Neural cell (in vitro differentiated cells): ENCODE results near the gene RABL3. TPM values are rescaled to one million over a fixed set of nuclear protein-coding genes. Genes with fewer than 3 reads are reported as not detected.

Experiments used
- H2AFZ ChIP-seq: fragments of 200-600, 300-800 bp; sonication (generic), shearing (Covaris generic); 2 replicates; pipeline ENCODE4 v1.6.0; 2014; ENCODE audit warnings: low read depth, mild to moderate bottlenecking, antibody characterized with exemption, low read length, moderate library complexity
- H3F3A ChIP-seq: fragments of 200-600 bp; shearing (Covaris generic); 2 replicates; pipeline ENCODE4 v1.6.1; 2016; ENCODE audit warnings: mild to moderate bottlenecking, moderate library complexity, mixed read lengths, antibody characterized with exemption, low read length; ENCODE audit not compliant: insufficient read depth, poor library complexity, severe bottlenecking
- H3K27ac ChIP-seq: fragments of 200-600, 300-800 bp; sonication (generic), shearing (Covaris generic); 2 replicates; pipeline ENCODE4 v1.5.1; 2014; ENCODE audit warnings: mild to moderate bottlenecking, low read length, moderate library complexity
- H3K27me3 ChIP-seq: fragments of 300-800, 200-600 bp; sonication (generic), shearing (Covaris generic); 2 replicates; pipeline ENCODE4 v1.6.0; 2014; ENCODE audit warnings: mild to moderate bottlenecking, low read depth, low read length, moderate library complexity; ENCODE audit not compliant: insufficient read depth
- H3K36me3 ChIP-seq: fragments of 300-800, 200-600 bp; sonication (generic), shearing (Covaris generic); 2 replicates; pipeline ENCODE4 v1.5.1; 2014; ENCODE audit warnings: mild to moderate bottlenecking, antibody characterized with exemption, low read length, moderate library complexity; ENCODE audit not compliant: insufficient read depth
- H3K4me2 ChIP-seq: fragments of 300-800, 200-600 bp; sonication (generic), shearing (Covaris generic); 2 replicates; pipeline ENCODE4 v1.6.0; 2014; ENCODE audit warnings: mild to moderate bottlenecking, low read length
- H3K4me3 ChIP-seq: fragments of 300-800, 200-600 bp; sonication (generic), shearing (Covaris generic); 2 replicates; pipeline ENCODE4 v1.5.1; 2014; ENCODE audit warnings: mild to moderate bottlenecking, low read length, moderate library complexity
- H3K79me2 ChIP-seq: fragments of 200-600 bp; shearing (Covaris generic); replicated peaks from 2 replicates; pipeline ENCODE4 v1.6.0; 2014; ENCODE audit warnings: mild to moderate bottlenecking, low read length, moderate library complexity; ENCODE audit not compliant: insufficient read depth
- H3K9ac ChIP-seq: fragments of 300-800, 200-600 bp; sonication (generic), shearing (Covaris generic); 2 replicates; pipeline ENCODE4 v1.6.1; 2016; ENCODE audit warnings: mild to moderate bottlenecking, low read length, mixed read lengths
- H3K9me2 ChIP-seq: fragments of 200-600 bp; shearing (Covaris generic); 2 replicates; pipeline ENCODE4 v1.6.1; 2016; ENCODE audit warnings: mild to moderate bottlenecking, low read length, mixed read lengths; ENCODE audit not compliant: insufficient read depth
- H3K9me3 ChIP-seq: fragments of 200-600, 300-800 bp; sonication (generic), shearing (Covaris generic); 2 replicates; pipeline ENCODE4 v1.6.1; 2016; ENCODE audit warnings: mild to moderate bottlenecking, mixed run types, low read length, moderate library complexity, mixed read lengths
- H4K20me1 ChIP-seq: fragments of 200-600 bp; shearing (Covaris generic); 2 replicates; pipeline ENCODE4 v1.6.1; 2016; ENCODE audit warnings: mild to moderate bottlenecking, mixed run types; ENCODE audit not compliant: insufficient read depth
- EP300 ChIP-seq: fragments of 450-650 bp; conservative IDR thresholded peaks from 2 replicates; pipeline ENCODE4 v1.6.1; 2014; ENCODE audit warnings: antibody characterized with exemption, mild to moderate bottlenecking, moderate library complexity; ENCODE audit not compliant: poor library complexity, severe bottlenecking
- EZH2 ChIP-seq: fragments of 200-600, 300-800 bp; shearing (Covaris generic), sonication (generic); IDR thresholded peaks from 2 replicates; pipeline ENCODE4 v1.6.1; 2014; ENCODE audit warnings: antibody characterized with exemption, low read length, borderline replicate concordance, mild to moderate bottlenecking; ENCODE audit not compliant: insufficient read depth, poor library complexity, severe bottlenecking
- MXI1 ChIP-seq: fragments of 450-650 bp; conservative IDR thresholded peaks from 2 replicates; pipeline ENCODE4 v1.6.1; 2014; ENCODE audit warnings: antibody characterized with exemption, mild to moderate bottlenecking; ENCODE audit not compliant: poor library complexity, severe bottlenecking
- RAD21 ChIP-seq: fragments of 450-650 bp; conservative IDR thresholded peaks from 2 replicates; pipeline ENCODE4 v1.6.1; 2014; ENCODE audit warnings: antibody characterized with exemption, mild to moderate bottlenecking, moderate library complexity
- SMC3 ChIP-seq: fragments of 450-650 bp; conservative IDR thresholded peaks from 2 replicates; pipeline ENCODE4 v1.6.1; 2014; ENCODE audit warnings: antibody characterized with exemption, mild to moderate bottlenecking, moderate library complexity; ENCODE audit not compliant: poor library complexity
- TAF1 ChIP-seq: IDR thresholded peaks from 2 replicates; pipeline ENCODE4 v1.6.1; 2012; ENCODE audit warnings: low read depth
- polyA plus RNA-seq: library from polyadenylated mRNA; depleted of rRNA; stranded (reverse); fragments of >200 nt; gene quantifications from 2 replicates; pipeline ENCODE4 v1.2.3, GENCODE V29; 2014
- small RNA-seq, 3 experiments: library from RNA; depleted of rRNA; stranded (forward); fragments of <200 nt; gene quantifications; one replicate each; pipeline ENCODE3, GENCODE V24; 2012
- TF ChIP-seq, protein P1 (sequence below): fragments of 450-650 bp; IDR thresholded peaks from 2 replicates; pipeline ENCODE4 v1.5.1; 2014; ENCODE audit warnings: antibody characterized with exemption, mild to moderate bottlenecking, moderate library complexity; ENCODE audit not compliant: poor library complexity, severe bottlenecking

Gene RABL3
- polyA plus RNA-seq, 1 donor from 2014 or later: 14.7 TPM

DNA sequence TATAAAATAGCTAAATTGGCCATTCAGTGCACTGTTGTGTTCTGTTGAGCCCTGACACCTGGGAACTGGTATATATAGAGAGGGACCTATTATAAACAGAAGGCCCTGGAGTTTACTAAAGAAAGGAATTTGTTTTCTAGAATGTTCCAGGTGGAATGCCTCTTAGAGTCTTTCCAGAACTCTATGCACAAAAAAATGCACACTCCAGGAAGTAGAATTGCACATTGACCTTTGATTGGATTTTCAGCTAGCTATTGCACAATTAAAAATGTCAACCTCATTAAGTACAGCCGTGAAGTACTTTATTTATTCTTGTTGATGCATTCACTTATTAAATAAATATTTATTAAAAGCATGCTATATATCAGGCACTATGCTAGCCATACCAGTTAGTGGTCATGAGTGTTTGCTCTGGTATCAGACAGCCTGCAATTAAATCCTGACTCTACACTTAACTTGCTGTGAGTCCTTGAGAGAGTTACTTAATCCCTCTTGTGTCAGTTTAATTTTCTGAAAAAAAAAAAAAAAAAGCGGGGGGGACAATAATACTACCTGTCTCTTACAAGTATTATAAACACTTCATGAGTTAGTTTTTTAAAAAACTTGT, 105.4 kb downstream of the RABL3 start:
- Histone ChIP-seq H4K20me1 (no peaks in the 10 kb centered on the region), H3K36me3 (no peaks in the 10 kb centered on the region), H3K9me3 (no peaks in the 10 kb centered on the region), H3K4me2 (no peak overlapping the region), H3K79me2 (no peaks in the 10 kb centered on the region), H3K4me3 (no peak overlapping the region), H2AFZ (no peak overlapping the region), H3K9me2 (no peaks in the 10 kb centered on the region), H3K27me3 (no peaks in the 10 kb centered on the region), H3K27ac (no peak overlapping the region), H3F3A (no peaks in the 10 kb centered on the region), H3K9ac (no peak overlapping the region)
- TF ChIP-seq SMC3 (no peak), RAD21 (no peak), EP300 (no peak), EZH2 (no peak), TAF1 (no peak), MXI1 (no peak)
- TF ChIP-seq, protein P1, sequence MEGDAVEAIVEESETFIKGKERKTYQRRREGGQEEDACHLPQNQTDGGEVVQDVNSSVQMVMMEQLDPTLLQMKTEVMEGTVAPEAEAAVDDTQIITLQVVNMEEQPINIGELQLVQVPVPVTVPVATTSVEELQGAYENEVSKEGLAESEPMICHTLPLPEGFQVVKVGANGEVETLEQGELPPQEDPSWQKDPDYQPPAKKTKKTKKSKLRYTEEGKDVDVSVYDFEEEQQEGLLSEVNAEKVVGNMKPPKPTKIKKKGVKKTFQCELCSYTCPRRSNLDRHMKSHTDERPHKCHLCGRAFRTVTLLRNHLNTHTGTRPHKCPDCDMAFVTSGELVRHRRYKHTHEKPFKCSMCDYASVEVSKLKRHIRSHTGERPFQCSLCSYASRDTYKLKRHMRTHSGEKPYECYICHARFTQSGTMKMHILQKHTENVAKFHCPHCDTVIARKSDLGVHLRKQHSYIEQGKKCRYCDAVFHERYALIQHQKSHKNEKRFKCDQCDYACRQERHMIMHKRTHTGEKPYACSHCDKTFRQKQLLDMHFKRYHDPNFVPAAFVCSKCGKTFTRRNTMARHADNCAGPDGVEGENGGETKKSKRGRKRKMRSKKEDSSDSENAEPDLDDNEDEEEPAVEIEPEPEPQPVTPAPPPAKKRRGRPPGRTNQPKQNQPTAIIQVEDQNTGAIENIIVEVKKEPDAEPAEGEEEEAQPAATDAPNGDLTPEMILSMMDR: no peak

Small RNA genes within 50 kb of the gene (small RNA-seq; reads per million reads assigned to genes)
- 0 reads per million in 3 experiments for gene MTCO1P29
- gene MTCO2P29: 0 reads per million in 3 experiments

Other genes with a start within 250 kb of the RABL3 start
- gene NDUFB4, start 146.2 kb downstream of the RABL3 start, polyA plus RNA-seq: 154 and 170 TPM in 2 replicates
- gene HGD, start 60.3 kb downstream of the RABL3 start, polyA plus RNA-seq: 1.3 TPM in 1 of 2 replicates, not detected in the other
- 25.1 and 25.4 TPM in 2 replicates for gene GTF2E1, start 228 bp upstream of the RABL3 start, polyA plus RNA-seq
- gene STXBP5L, start 165.7 kb upstream of the RABL3 start, polyA plus RNA-seq: 7.6 and 9.3 TPM in 2 replicates